ENCODE results near the gene KRT34.

Gene KRT34

DNA sequence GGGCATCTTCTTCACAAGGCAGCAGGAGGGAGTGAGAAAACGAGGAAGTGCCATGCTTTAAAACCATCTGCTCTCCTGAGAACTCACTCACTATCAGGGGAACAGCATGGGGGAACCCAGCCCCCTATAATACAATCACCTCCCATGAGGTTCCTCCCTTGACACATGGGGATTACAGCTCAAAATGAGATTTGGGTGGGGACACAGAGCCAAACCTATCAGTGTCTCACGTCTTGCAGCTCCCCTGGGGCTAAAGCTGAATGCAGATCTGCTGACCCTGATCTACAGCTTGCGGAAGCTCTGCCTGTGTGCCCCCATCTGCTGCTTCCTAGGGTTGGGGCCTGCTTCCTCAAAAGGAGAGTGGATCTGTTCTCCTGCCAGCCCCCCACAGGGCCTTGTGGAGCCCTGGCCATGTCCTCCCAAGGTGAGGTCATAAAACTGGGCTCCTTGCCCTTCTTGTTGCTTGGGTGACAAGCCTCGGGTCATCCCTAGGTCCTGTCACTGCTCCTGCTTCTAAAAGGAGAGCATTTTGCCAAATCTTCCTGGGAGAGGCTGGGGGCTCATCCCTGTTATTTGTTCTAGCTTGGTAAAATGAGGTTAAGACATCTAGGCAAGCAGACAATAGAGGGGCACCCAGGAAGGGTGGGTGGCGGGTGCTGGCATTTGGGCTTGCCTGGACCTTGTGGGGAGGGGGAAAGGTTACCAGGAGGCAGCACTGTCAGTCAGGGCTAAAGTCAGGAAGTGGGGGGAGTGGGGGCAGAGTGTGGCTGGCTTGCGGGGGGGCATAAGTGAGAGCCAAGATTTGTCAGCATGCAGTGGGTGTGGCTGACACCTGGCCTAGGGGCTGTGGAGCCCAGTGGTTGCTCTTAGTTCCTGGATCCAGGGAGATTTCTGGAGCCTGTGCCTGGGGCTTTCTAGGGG, 47.5 kb downstream of the KRT34 start:
- Histone ChIP-seq H3K27ac (ENCODE audit: low read depth, low read length) (no peak overlapping the region), H3K36me3 (ENCODE audit: control insufficient read depth in 1 of 2, insufficient read depth in 2 of 2, low read length in 2 of 2) (no peaks in the 10 kb centered on the region), H3K9ac (ENCODE audit: low read depth in 1 of 2, low read length in 2 of 2) (no peak overlapping the region), H3K27me3 (ENCODE audit: control insufficient read depth in 1 of 2, insufficient read depth in 2 of 2, low read length in 2 of 2) (peaks cover 0 to 12% of the 10 kb centered on the region in 2 donors), H3K4me3 (ENCODE audit: low read depth in 1 of 2, low read length in 2 of 2) (no peak overlapping the region), H3K4me1 (ENCODE audit: control insufficient read depth in 1 of 2, insufficient read depth in 2 of 2, low read length in 2 of 2) (peaks cover 1 to 12% of the 10 kb centered on the region in 2 donors), H3K9me3 (ENCODE audit: control insufficient read depth in 1 of 2, low read length in 2 of 2) (no peaks in the 10 kb centered on the region)

DNA sequence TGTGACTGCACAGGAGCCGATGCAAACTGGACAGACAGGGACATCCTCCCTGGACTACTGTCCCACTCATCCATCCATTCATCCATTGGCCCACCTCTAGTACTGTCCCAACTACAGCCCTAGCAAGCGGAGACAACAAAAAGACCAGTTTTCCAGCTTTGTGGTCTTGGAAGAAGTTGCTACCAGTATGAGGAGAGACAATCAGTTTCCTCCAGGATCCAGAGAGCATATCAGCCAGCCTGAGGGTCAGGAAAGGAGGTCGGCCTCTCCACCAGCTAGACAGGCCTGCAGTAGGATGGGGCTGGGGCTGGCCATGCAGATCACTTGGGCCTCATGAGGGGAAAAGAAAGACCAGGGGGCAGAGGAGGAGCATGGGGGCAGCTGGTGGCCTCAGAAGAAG, 48.3 kb downstream of the KRT34 start:
- H3K4me3 ChIP-seq (ENCODE audit: low read depth in 1 of 2, low read length in 2 of 2) = no peak overlapping the region
- no peaks in the 10 kb centered on the region for H3K9me3 ChIP-seq (ENCODE audit: control insufficient read depth in 1 of 2, low read length in 2 of 2)
- H3K4me1 ChIP-seq (ENCODE audit: control insufficient read depth in 1 of 2, insufficient read depth in 2 of 2, low read length in 2 of 2) = peaks cover 0 to 4% of the 10 kb centered on the region in 2 donors
- H3K27me3 ChIP-seq (ENCODE audit: control insufficient read depth in 1 of 2, insufficient read depth in 2 of 2, low read length in 2 of 2) = peaks cover 0 to 12% of the 10 kb centered on the region in 2 donors
- no peaks in the 10 kb centered on the region for H3K36me3 ChIP-seq (ENCODE audit: control insufficient read depth in 1 of 2, insufficient read depth in 2 of 2, low read length in 2 of 2)
- H3K27ac ChIP-seq (ENCODE audit: low read depth, low read length) = no peak overlapping the region
- H3K9ac ChIP-seq (ENCODE audit: low read depth in 1 of 2, low read length in 2 of 2) = no peak overlapping the region

DNA sequence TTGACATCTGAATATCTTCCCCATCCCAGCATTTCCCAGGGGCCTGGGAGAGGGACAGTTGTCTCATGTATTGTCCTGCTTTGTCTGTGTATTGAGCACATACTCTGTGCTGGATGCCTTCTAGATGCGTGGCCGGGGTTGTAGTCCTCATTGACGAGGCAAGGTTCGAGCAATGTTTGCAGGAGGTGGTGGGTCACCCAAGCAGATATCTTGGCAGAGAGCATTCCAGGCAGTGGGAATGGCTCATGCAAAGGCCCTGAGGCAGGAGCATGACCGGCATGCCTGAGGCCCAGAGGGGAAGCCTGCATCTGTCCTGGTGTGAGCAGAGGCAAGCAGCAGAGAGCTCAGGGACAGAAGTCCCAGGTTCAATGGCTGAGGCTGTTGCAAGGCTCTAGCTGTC, 49.0 kb downstream of the KRT34 start:
- H3K9ac ChIP-seq (ENCODE audit: low read depth in 1 of 2, low read length in 2 of 2) = no peak overlapping the region
- peaks cover 0 to 12% of the 10 kb centered on the region in 2 donors for H3K27me3 ChIP-seq (ENCODE audit: control insufficient read depth in 1 of 2, insufficient read depth in 2 of 2, low read length in 2 of 2)
- no peak overlapping the region for H3K4me3 ChIP-seq (ENCODE audit: low read depth in 1 of 2, low read length in 2 of 2)
- no peaks in the 10 kb centered on the region for H3K9me3 ChIP-seq (ENCODE audit: control insufficient read depth in 1 of 2, low read length in 2 of 2)
- H3K36me3 ChIP-seq (ENCODE audit: control insufficient read depth in 1 of 2, insufficient read depth in 2 of 2, low read length in 2 of 2) = no peaks in the 10 kb centered on the region
- H3K27ac ChIP-seq (ENCODE audit: low read depth, low read length) = no peak overlapping the region
- no peaks in the 10 kb centered on the region for H3K4me1 ChIP-seq (ENCODE audit: control insufficient read depth in 1 of 2, insufficient read depth in 2 of 2, low read length in 2 of 2)

- Histone ChIP-seq H3K4me3 (ENCODE audit: low read depth in 1 of 2, low read length in 2 of 2) (no peak overlapping the region), H3K36me3 (ENCODE audit: control insufficient read depth in 1 of 2, insufficient read depth in 2 of 2, low read length in 2 of 2) (no peaks in the 10 kb centered on the region), H3K9ac (ENCODE audit: low read depth in 1 of 2, low read length in 2 of 2) (no peak overlapping the region), H3K27ac (ENCODE audit: low read depth, low read length) (no peak overlapping the region), H3K27me3 (ENCODE audit: control insufficient read depth in 1 of 2, insufficient read depth in 2 of 2, low read length in 2 of 2) (peaks cover 0 to 11% of the 10 kb centered on the region in 2 donors), H3K4me1 (ENCODE audit: control insufficient read depth in 1 of 2, insufficient read depth in 2 of 2, low read length in 2 of 2) (no peaks in the 10 kb centered on the region), H3K9me3 (ENCODE audit: control insufficient read depth in 1 of 2, low read length in 2 of 2) (no peaks in the 10 kb centered on the region)
Measured at GRCh38 chr17:41332239-41332638, 49.9 kb downstream of the KRT34 start.

DNA sequence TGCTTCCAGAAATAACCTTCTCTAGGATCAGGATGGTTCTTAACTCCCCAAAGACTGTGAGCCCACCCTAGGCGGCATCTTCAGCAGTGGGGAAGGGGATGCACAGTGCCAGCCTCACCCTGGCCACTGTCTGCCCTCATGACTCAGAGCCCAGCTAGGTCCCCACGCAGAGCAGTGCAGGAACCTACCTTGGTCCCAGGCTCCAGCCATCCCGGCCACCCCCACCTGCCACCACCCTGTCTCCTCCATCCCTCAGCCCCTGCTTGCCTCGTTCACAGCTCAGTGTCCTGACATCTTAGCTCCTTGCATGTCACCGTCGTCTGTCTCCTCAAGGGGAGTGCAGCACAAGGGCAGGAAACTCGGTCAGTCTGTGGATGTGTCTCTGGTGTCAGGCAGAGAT, 50.5 kb downstream of the KRT34 start:
- Histone ChIP-seq H3K27ac (ENCODE audit: low read depth, low read length) (no peak overlapping the region), H3K4me1 (ENCODE audit: control insufficient read depth in 1 of 2, insufficient read depth in 2 of 2, low read length in 2 of 2) (no peaks in the 10 kb centered on the region), H3K9ac (ENCODE audit: low read depth in 1 of 2, low read length in 2 of 2) (no peak overlapping the region), H3K9me3 (ENCODE audit: control insufficient read depth in 1 of 2, low read length in 2 of 2) (no peaks in the 10 kb centered on the region), H3K4me3 (ENCODE audit: low read depth in 1 of 2, low read length in 2 of 2) (no peak overlapping the region), H3K36me3 (ENCODE audit: control insufficient read depth in 1 of 2, insufficient read depth in 2 of 2, low read length in 2 of 2) (no peaks in the 10 kb centered on the region), H3K27me3 (ENCODE audit: control insufficient read depth in 1 of 2, insufficient read depth in 2 of 2, low read length in 2 of 2) (peaks cover 0 to 10% of the 10 kb centered on the region in 2 donors)

DNA sequence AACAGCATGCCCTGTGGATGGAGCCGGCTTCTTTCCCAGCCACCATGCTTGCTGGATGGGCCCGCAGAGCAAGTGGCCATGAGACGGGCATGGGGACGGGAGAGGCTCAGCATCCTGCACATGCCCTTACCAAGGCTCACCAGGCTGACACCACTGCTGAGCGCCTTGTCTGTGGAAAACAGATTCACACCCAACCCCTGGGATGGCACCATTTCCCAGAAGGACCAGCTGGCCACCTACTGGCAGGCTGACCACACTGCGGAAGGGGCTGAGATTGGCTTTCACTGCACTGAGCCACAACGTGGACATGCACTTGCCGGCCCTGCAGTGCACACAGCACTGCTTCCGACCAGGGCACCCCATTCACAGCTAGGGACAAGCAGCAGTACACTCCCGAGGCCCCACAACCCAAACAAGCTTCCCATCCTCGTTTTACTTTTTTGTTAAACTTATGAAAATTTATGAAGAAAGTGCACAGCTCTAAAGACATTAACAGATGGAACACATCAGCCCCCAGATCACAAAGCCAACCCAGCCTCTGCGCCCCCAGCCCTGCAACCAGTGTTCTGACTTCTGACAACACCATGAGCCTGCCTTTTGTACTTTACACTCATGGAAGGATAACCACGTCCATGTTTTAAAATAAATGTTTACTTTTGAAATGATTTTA, 52.7 kb downstream of the KRT34 start:
- H3K27me3 ChIP-seq (ENCODE audit: control insufficient read depth in 1 of 2, insufficient read depth in 2 of 2, low read length in 2 of 2) = peaks cover 0 to 6% of the 10 kb centered on the region in 2 donors
- H3K4me1 ChIP-seq (ENCODE audit: control insufficient read depth in 1 of 2, insufficient read depth in 2 of 2, low read length in 2 of 2) = no peaks in the 10 kb centered on the region
- no peak overlapping the region for H3K9ac ChIP-seq (ENCODE audit: low read depth in 1 of 2, low read length in 2 of 2)
- no peak overlapping the region for H3K4me3 ChIP-seq (ENCODE audit: low read depth in 1 of 2, low read length in 2 of 2)
- no peaks in the 10 kb centered on the region for H3K36me3 ChIP-seq (ENCODE audit: control insufficient read depth in 1 of 2, insufficient read depth in 2 of 2, low read length in 2 of 2)
- H3K27ac ChIP-seq (ENCODE audit: low read depth, low read length) = no peak overlapping the region
- no peaks in the 10 kb centered on the region for H3K9me3 ChIP-seq (ENCODE audit: control insufficient read depth in 1 of 2, low read length in 2 of 2)

GRCh38 chr17:41328207-41328606, 53.9 kb downstream of the KRT34 start:
- Histone ChIP-seq H3K36me3 (ENCODE audit: control insufficient read depth in 1 of 2, insufficient read depth in 2 of 2, low read length in 2 of 2) (no peaks in the 10 kb centered on the region), H3K27ac (ENCODE audit: low read depth, low read length) (no peak overlapping the region), H3K27me3 (ENCODE audit: control insufficient read depth in 1 of 2, insufficient read depth in 2 of 2, low read length in 2 of 2) (peaks cover 0 to 3% of the 10 kb centered on the region in 2 donors), H3K9me3 (ENCODE audit: control insufficient read depth in 1 of 2, low read length in 2 of 2) (no peaks in the 10 kb centered on the region), H3K4me1 (ENCODE audit: control insufficient read depth in 1 of 2, insufficient read depth in 2 of 2, low read length in 2 of 2) (no peaks in the 10 kb centered on the region), H3K9ac (ENCODE audit: low read depth in 1 of 2, low read length in 2 of 2) (no peak overlapping the region), H3K4me3 (ENCODE audit: low read depth in 1 of 2, low read length in 2 of 2) (no peak overlapping the region)
